ENCODE measurements around the gene P2RX4.
"Not testable (repeated sequence)": the region's sequence is repeated elsewhere in the genome, so short reads cannot be mapped to it uniquely, and the experiment has no call there.

The P2RX4 gene

DNA sequence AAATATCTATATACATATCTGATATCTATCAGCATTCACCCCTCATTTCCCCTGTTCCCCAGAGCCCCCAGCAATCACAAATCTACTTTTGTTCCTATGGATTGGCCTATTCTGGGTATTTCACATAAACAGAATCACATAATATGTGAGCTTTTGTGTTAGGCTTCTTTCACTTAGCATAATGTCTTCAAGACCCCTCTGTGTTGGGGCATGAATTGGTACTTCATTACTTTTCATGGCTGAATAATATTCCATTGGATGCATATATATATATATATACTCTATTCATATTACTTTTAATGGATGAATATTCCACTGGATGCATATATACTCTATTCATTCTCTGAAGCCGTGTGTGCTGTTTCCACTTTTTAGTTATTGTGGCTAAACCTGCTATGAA lies 57.9 kb downstream of the P2RX4 start:
- H3K27ac ChIP-seq: no peak overlapping the region
- TF ChIP-seq CTCF (IDR thresholded peaks at IDR 0.05): no peak
- no peak for TF ChIP-seq ZFX (IDR thresholded peaks at IDR 0.05; ENCODE audit: borderline replicate concordance)

DNA sequence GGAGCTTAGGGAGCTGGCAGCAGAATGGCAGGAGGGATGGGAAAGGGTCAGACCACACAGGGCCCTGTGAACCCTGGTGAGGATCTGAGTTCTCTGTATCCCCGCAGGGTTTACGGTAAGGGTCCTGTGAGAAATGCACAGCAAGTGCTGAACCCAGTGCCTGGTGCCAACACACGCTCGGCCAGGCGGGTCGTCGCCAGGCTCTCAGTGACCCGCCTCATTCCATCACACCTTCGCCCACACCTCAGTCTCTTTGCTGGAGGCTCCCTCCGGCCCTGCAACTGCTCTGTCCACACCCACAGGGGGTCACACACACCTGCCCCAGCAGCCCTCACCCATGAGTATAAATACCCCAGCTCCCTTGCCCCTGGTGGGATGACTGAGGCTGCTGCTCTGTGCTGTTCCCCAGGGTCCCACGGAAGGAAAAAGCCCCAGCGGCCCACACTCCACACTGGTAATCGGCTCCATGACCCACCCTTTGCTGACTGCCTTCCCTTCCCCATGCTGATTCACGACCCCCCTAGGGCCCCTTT lies 63.5 kb downstream of the P2RX4 start:
- no peak for TF ChIP-seq CTCF (IDR thresholded peaks at IDR 0.05)
- TF ChIP-seq ZFX (IDR thresholded peaks at IDR 0.05; ENCODE audit: borderline replicate concordance): no peak
- no peak overlapping the region for H3K27ac ChIP-seq

DNA sequence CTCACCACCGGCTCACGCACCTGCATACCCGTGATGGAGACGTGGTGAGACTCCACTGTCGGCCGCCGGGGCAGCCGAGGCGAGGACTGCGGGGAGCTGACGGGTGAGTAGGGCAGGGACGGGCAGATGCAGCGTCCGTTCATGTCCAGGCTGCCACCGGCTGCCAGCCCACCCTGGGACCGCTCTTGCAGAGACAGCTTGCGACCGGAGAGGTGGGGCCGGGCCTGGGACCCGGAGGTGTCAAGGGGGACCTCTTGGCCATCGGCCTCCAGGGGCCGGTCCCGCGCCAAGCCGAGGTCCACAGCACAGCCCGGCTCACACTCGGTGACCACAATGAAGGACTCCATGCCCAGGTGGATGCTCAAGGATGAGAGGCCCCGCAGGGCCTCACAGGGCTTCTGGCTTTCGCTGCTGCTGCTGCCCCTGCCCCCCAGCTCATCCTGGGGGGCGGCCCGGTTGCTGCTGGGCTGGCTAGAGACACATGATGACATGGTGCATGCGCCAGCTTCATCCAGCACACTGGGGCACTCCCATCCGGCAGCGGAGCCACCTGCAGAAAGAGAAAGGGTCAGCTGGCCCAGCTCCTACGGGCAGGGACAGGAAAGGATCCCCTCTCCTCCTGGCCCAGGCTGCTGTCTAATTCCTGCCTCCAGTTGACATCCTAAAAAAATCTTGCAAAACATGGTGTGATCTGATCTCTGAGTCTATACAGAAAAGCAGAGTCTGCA lies 64.3 kb downstream of the P2RX4 start:
- TF ChIP-seq CTCF (IDR thresholded peaks at IDR 0.05) (no peak), ZFX (IDR thresholded peaks at IDR 0.05; ENCODE audit: borderline replicate concordance) (no peak)
- no peak overlapping the region for H3K27ac ChIP-seq

- no peak overlapping the region for H3K27ac ChIP-seq
Observed at GRCh38 chr12:121277374-121277759, 67.4 kb downstream of the P2RX4 start.

GRCh38 chr12:121278169-121279070 lies 68.5 kb downstream of the P2RX4 start:
- no peak overlapping the region for H3K27ac ChIP-seq
- no peak for TF ChIP-seq ZFX (IDR thresholded peaks at IDR 0.05; ENCODE audit: borderline replicate concordance)
- TF ChIP-seq CTCF (IDR thresholded peaks at IDR 0.05): no peak

More at GRCh38 chr12:121277374-121277759, 67.4 kb downstream of the P2RX4 start:
- no peak for TF ChIP-seq CTCF (IDR thresholded peaks at IDR 0.05)
- TF ChIP-seq ZFX (IDR thresholded peaks at IDR 0.05; ENCODE audit: borderline replicate concordance): no peak

GRCh38 chr12:121279071-121279375 lies 69.1 kb downstream of the P2RX4 start:
- no peak overlapping the region for H3K27ac ChIP-seq
- TF ChIP-seq ZFX (IDR thresholded peaks at IDR 0.05; ENCODE audit: borderline replicate concordance) (no peak), CTCF (IDR thresholded peaks at IDR 0.05) (no peak)

- H3K27ac ChIP-seq: no peak overlapping the region
- TF ChIP-seq ZFX (IDR thresholded peaks at IDR 0.05; ENCODE audit: borderline replicate concordance): no peak
- no peak for TF ChIP-seq CTCF (IDR thresholded peaks at IDR 0.05)
Observed at GRCh38 chr12:121279507-121279915, 69.6 kb downstream of the P2RX4 start.

- not testable (repeated sequence) for H3K27ac ChIP-seq
Observed at GRCh38 chr12:121280531-121280930, 70.6 kb downstream of the P2RX4 start.

DNA sequence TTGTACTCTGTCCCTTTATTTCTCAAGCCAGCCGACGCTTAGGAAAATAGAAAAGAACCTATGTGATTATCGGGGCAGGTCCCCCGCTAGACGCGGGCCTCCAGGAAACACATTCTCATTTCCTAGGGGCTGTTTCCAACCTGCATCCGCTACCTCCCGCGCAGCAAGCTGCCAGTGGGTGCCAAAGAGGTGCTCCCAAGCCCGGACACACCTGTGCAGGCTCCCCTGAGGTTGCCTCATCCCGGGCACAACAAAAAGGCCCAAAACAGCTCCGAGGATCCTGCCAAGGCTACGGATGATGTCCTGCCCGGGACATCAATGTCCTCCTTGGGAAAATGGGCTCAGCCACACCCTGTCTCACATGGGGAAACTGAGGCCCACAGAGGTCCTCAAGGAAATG lies 71.2 kb downstream of the P2RX4 start:
- not testable (repeated sequence) for H3K27ac ChIP-seq

Measured in 22Rv1 (cell line).